Endothelial cell of umbilical vein (primary cell): ENCODE data around the gene SPRY4. TPM values are rescaled to one million over a fixed set of nuclear protein-coding genes. Genes with fewer than 3 reads are reported as not detected.
A peak's percentile ranks its signal among the peaks of the same experiment; 100 is the strongest.

ENCODE experiments used
- BruUV-seq: library from RNA; stranded (reverse); fragments of 400-500 nt; replicated peaks from 2 replicates; lab custom pipeline; 2021; lab: Mats Ljungman, UMichigan
- CTCF ChIA-PET: fragments of 300-600, 350-600 bp; sonication (Branson Sonifier 250); formaldehyde crosslinking; loops from one replicate; lab custom pipeline; 2021; ENCODE audit warnings: antibody characterized with exemption, inconsistent platforms; lab: Charles Lee
- POLR2A ChIA-PET: fragments of 300-600, 350-600 bp; sonication (Branson Sonifier 250); formaldehyde crosslinking; loops from one replicate; lab custom pipeline; 2021; ENCODE audit warnings: antibody characterized with exemption, inconsistent platforms; lab: Charles Lee
- DNase-seq: peaks from one replicate; pipeline ENCODE4 v3.0.0-alpha.2; 2011; ENCODE audit warnings: low read depth, low spot score
- FAIRE-seq: peaks from 2 replicates; lab custom pipeline; 2011; peaks lifted over from hg19 to GRCh38; lab: Jason Lieb, UNC
- H2AFZ ChIP-seq: 2 replicates; pipeline ENCODE4 v1.6.0; 2012; ENCODE audit warnings: low read depth, low read length, control low read depth, inconsistent platforms
- H3K27ac ChIP-seq: 2 replicates; pipeline ENCODE4 v1.5.1; 2011; ENCODE audit warnings: low read depth, mild to moderate bottlenecking, control low read depth, low read length, moderate library complexity; ENCODE audit not compliant: insufficient read depth
- H3K27me3 ChIP-seq, 2 experiments: 2 replicates each; pipeline versions ENCODE4 v1.6.0 to v1.6.1; 2011; ENCODE audit warnings: low read length in 2 of 2, mixed read lengths in 1 of 2; ENCODE audit not compliant: control insufficient read depth in 2 of 2, insufficient read depth in 2 of 2
- H3K36me3 ChIP-seq, 2 experiments: 2 replicates in 1 of 2; 3 replicates in 1 of 2; pipeline ENCODE4 v1.5.1; 2011; ENCODE audit warnings: low read length in 2 of 2, mild to moderate bottlenecking in 1 of 2, moderate library complexity in 1 of 2; ENCODE audit not compliant: control insufficient read depth in 2 of 2, insufficient read depth in 2 of 2; ENCODE audit errors: extremely low read depth in 1 of 2
- H3K4me1 ChIP-seq: 3 replicates; pipeline ENCODE4 v1.5.1; 2011; ENCODE audit warnings: mild to moderate bottlenecking, low read length; ENCODE audit not compliant: control insufficient read depth, insufficient read depth; ENCODE audit errors: extremely low read depth
- H3K4me2 ChIP-seq: 2 replicates; pipeline ENCODE4 v1.6.1; 2011; ENCODE audit warnings: low read length, control low read depth, mixed read lengths; ENCODE audit not compliant: insufficient read depth
- H3K4me3 ChIP-seq, 3 experiments: fragments of 200-600 bp in 1 of 3; sonication (generic), shearing (Covaris generic) in 1 of 3; replicated peaks in 1 of 3; 2 replicates each; pipeline ENCODE4 v1.5.1; 2011 to 2016; ENCODE audit warnings: control low read depth in 3 of 3, low read length in 3 of 3, mild to moderate bottlenecking in 2 of 3, inconsistent platforms in 1 of 3, low read depth in 1 of 3, moderate library complexity in 1 of 3; ENCODE audit not compliant: insufficient read depth in 1 of 3
- H3K79me2 ChIP-seq: 2 replicates; pipeline ENCODE4 v1.6.0; 2012; ENCODE audit warnings: low read length, inconsistent platforms; ENCODE audit not compliant: control insufficient read depth, insufficient read depth
- H3K9ac ChIP-seq: replicated peaks from 2 replicates; pipeline ENCODE3; 2011; ENCODE audit warnings: low read length, control low read depth; ENCODE audit not compliant: insufficient read depth; ENCODE audit errors: extremely low read depth
- H3K9me1 ChIP-seq: replicated peaks from 3 replicates; pipeline ENCODE4 v1.6.0; 2011; ENCODE audit warnings: mild to moderate bottlenecking, low read length; ENCODE audit not compliant: control insufficient read depth, insufficient read depth; ENCODE audit errors: extremely low read depth
- H3K9me3 ChIP-seq: replicated peaks from 2 replicates; pipeline ENCODE4 v1.5.1; 2012; ENCODE audit warnings: low read length, inconsistent platforms; ENCODE audit not compliant: control insufficient read depth, insufficient read depth
- H4K20me1 ChIP-seq: replicated peaks from 2 replicates; pipeline ENCODE3; 2011; ENCODE audit warnings: mild to moderate bottlenecking, low read length; ENCODE audit not compliant: control insufficient read depth, insufficient read depth; ENCODE audit errors: extremely low read depth
- EZH2 ChIP-seq: IDR thresholded peaks from 2 replicates; pipeline ENCODE4 v1.6.1; 2012; ENCODE audit warnings: borderline replicate concordance, low read depth, mild to moderate bottlenecking, moderate library complexity, low read length, inconsistent platforms; ENCODE audit not compliant: severe bottlenecking
- FOS ChIP-seq: IDR thresholded peaks from 2 replicates; pipeline ENCODE4 v1.6.1; 2011; ENCODE audit warnings: mild to moderate bottlenecking, low read length, moderate library complexity, borderline replicate concordance; ENCODE audit not compliant: insufficient read depth
- GATA2 ChIP-seq: IDR thresholded peaks from 2 replicates; pipeline ENCODE4 v1.7.0; 2011; ENCODE audit warnings: low read depth, mild to moderate bottlenecking, moderate library complexity, mixed read lengths, low read length; ENCODE audit not compliant: insufficient read length, insufficient read depth
- JUN ChIP-seq: IDR thresholded peaks from 2 replicates; pipeline ENCODE4 v1.6.1; 2011; ENCODE audit warnings: borderline replicate concordance, low read depth; ENCODE audit not compliant: insufficient read length, insufficient read depth
- MYC ChIP-seq: IDR thresholded peaks from one replicate; pipeline ENCODE4 v1.6.1; 2011; ENCODE audit warnings: mild to moderate bottlenecking, low read depth, low read length
- POLR2A ChIP-seq: IDR thresholded peaks from 2 replicates; pipeline ENCODE4 v1.6.1; 2012; ENCODE audit warnings: low read depth, mild to moderate bottlenecking, control low read depth, low read length
- POLR2AphosphoS5 ChIP-seq: IDR thresholded peaks from 2 replicates; pipeline ENCODE4 v1.6.1; 2012; ENCODE audit warnings: low read depth, mild to moderate bottlenecking, control low read depth, low read length, moderate library complexity; ENCODE audit not compliant: insufficient read depth
- dilution Hi-C: fragments of 300-500 bp; cut with MboI; formaldehyde crosslinking; loops from one replicate; pipeline ENCODE4 v1.15.0; 2019; ENCODE audit warnings: low sequenced_read_pairs; ENCODE audit not compliant: extremely low pct_ligation_motif_present
- intact Hi-C: fragments of 100-400 bp; cut with micrococcal nuclease; formaldehyde crosslinking; loops from one replicate; pipeline ENCODE4 v1.10.0; 2022
- polyA plus RNA-seq, 4 experiments: library from polyadenylated mRNA; depleted of rRNA in 3 of 4; stranded (reverse) in 3 of 4; unstranded in 1 of 4; fragments of >200 nt; gene quantifications; 2 replicates each; pipeline versions ENCODE4 v1.2.1 to v1.2.3, GENCODE V29; 2011 to 2012; ENCODE audit warnings: missing spikeins in 1 of 4
- total RNA-seq: library from RNA; stranded (reverse); gene quantifications from 2 replicates; pipeline ENCODE4 v1.2.3, GENCODE V29; 2021
- TF ChIP-seq, protein P1 (sequence below), 2 donors: IDR thresholded peaks; 1 replicate in 1 of 2; 2 replicates in 1 of 2; pipeline ENCODE4 v1.5.1; 2011; ENCODE audit warnings: low read length in 2 of 2, mild to moderate bottlenecking in 2 of 2, moderate library complexity in 2 of 2, control low read depth in 1 of 2, inconsistent platforms in 1 of 2, low read depth in 1 of 2; ENCODE audit not compliant: insufficient read depth in 1 of 2; ENCODE audit errors: extremely low read depth in 1 of 2
- TF ChIP-seq, protein P2 (sequence below): IDR thresholded peaks from 2 replicates; pipeline ENCODE4 v1.6.1; 2011; ENCODE audit not compliant: insufficient read depth, insufficient read length

Gene SPRY4
- total and polyA plus RNA-seq, 2 donors (not counting 3 experiments of a cell fraction or from before 2014, with no cell fraction given) = 9.3 to 33.9 TPM

DNA sequence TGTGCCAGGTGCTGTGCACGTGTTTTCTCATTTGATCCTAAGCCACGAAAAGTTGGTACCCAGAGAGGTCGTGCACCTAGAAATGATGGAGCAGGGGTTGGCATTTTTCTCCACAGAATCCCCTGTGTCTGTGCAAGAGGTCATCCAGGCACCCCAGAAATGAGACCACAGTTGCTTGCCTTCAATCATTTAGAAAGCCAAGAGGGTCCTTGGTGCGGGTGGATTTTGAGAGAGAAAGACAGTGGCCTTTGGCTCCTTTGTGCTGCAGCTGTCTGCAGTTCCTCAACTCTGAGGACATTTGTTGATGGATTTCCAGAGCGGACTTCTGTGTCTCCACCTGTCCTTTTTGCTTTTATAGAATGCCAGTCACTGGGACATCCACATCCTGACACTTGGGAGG lies 33.8 kb upstream of the SPRY4 start:
- no peak overlapping the region for H3K27ac ChIP-seq
- BruUV-seq = no TSS peak
- H3K9me1 ChIP-seq = no peaks in the 10 kb centered on the region
- intact Hi-C loops (loop anchor here (10.0 kb wide), 1 partner anchor 344 kb away; the partner anchor contains the start of gene GNPDA1), dilution Hi-C loops (no loop called here)
- no peak overlapping the region for H3K9ac ChIP-seq
- no peak overlapping the region for H3K4me3 ChIP-seq
- TF ChIP-seq POLR2AphosphoS5 = no peak
- H3K4me2 ChIP-seq = no peak overlapping the region
- H3K79me2 ChIP-seq = no peaks in the 10 kb centered on the region
- H4K20me1 ChIP-seq = no peaks in the 10 kb centered on the region
- H3K4me1 ChIP-seq = peaks cover 42% of the 10 kb centered on the region
- ChIA-PET CTCF (interaction anchor here (0.8 to 3.6 kb wide), 4 partner anchors 31 to 190 kb away, joined by 3 to 32 read pairs (median 15); partner anchors contain the start of gene SPRY4), POLR2A (no interaction called here)
- FAIRE-seq (no peak), DNase-seq (no peak)
- no peaks in the 10 kb centered on the region for H3K27me3 ChIP-seq
- H3K9me3 ChIP-seq = no peaks in the 10 kb centered on the region
- no peak overlapping the region for H2AFZ ChIP-seq
- H3K36me3 ChIP-seq = no peaks in the 10 kb centered on the region

DNA sequence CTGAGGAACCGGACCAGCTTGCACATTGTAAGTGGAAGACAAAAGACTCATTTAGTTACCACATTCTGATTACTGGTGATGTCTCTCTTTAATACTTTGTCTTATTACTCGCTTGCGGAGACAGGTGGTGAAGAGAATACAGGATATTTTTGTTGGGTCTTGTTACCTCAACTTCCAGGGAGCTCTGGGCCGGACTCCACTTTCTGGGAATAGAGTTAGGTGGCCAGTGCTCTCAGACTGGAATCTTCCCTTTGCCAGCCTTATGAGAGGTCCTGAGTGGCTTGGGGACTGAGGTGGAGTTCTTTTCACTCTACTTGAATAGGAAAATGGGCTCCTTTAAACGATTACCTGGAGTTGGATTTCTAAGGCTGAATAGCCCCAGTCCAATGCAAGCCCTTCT lies 33.3 kb upstream of the SPRY4 start:
- H3K27ac ChIP-seq = peak overlapping the region; percentile 74

More for the DNA sequence above, 33.3 kb upstream of the SPRY4 start:
- POLR2A ChIA-PET = interaction anchor here (1.0 kb wide), 1 partner anchor 38 kb away, joined by 4 read pairs; no protein-coding TSS in a partner anchor
- DNase-seq = no peak
- Histone ChIP-seq H3K4me1 (peaks cover 40% of the 10 kb centered on the region), H3K9ac (no peak overlapping the region), H3K9me1 (no peaks in the 10 kb centered on the region), H2AFZ (no peak overlapping the region), H3K9me3 (no peaks in the 10 kb centered on the region), H3K79me2 (no peaks in the 10 kb centered on the region), H3K36me3 (no peaks in the 10 kb centered on the region), H3K4me2 (no peak overlapping the region), H3K27me3 (no peaks in the 10 kb centered on the region), H4K20me1 (no peaks in the 10 kb centered on the region), H3K4me3 (no peak overlapping the region)
- TF ChIP-seq, protein P1, sequence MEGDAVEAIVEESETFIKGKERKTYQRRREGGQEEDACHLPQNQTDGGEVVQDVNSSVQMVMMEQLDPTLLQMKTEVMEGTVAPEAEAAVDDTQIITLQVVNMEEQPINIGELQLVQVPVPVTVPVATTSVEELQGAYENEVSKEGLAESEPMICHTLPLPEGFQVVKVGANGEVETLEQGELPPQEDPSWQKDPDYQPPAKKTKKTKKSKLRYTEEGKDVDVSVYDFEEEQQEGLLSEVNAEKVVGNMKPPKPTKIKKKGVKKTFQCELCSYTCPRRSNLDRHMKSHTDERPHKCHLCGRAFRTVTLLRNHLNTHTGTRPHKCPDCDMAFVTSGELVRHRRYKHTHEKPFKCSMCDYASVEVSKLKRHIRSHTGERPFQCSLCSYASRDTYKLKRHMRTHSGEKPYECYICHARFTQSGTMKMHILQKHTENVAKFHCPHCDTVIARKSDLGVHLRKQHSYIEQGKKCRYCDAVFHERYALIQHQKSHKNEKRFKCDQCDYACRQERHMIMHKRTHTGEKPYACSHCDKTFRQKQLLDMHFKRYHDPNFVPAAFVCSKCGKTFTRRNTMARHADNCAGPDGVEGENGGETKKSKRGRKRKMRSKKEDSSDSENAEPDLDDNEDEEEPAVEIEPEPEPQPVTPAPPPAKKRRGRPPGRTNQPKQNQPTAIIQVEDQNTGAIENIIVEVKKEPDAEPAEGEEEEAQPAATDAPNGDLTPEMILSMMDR (IDR thresholded peaks at IDR 0.05; ENCODE audit: extremely low read depth in 1 of 2, insufficient read depth in 1 of 2, low read depth in 1 of 2, low read length in 2 of 2) = no peak
- no peak for TF ChIP-seq POLR2AphosphoS5
- TF ChIP-seq JUN = no peak
- TF ChIP-seq POLR2A = no peak
- TF ChIP-seq GATA2 = no peak
- TF ChIP-seq, protein P2, sequence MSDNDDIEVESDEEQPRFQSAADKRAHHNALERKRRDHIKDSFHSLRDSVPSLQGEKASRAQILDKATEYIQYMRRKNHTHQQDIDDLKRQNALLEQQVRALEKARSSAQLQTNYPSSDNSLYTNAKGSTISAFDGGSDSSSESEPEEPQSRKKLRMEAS = no peak
- TF ChIP-seq MYC = no peak
- no peak for TF ChIP-seq FOS
- TF ChIP-seq EZH2 = no peak
- dilution Hi-C loops = no loop called here
- CTCF ChIA-PET = interaction anchor here (0.8 to 3.6 kb wide), 6 partner anchors 31 to 191 kb away, joined by 3 to 32 read pairs (median 4); partner anchors contain the start of gene SPRY4
- intact Hi-C loops = loop anchor here (10.0 kb wide), 1 partner anchor 343 kb away; the partner anchor contains the start of gene GNPDA1
- BruUV-seq = no TSS peak
- no peak for FAIRE-seq
